COLO668 (cell line): ENCODE results near the gene VWF.
"Not testable (repeated sequence)": the region's sequence is repeated elsewhere in the genome, so short reads cannot be mapped to it uniquely, and the experiment has no call there.

Experiments
- DNase-seq: peaks from one replicate; lab custom pipeline; 2025; ENCODE audit not compliant: unreplicated experiment; lab: John Stamatoyannopoulos, UW

VWF gene

DNA sequence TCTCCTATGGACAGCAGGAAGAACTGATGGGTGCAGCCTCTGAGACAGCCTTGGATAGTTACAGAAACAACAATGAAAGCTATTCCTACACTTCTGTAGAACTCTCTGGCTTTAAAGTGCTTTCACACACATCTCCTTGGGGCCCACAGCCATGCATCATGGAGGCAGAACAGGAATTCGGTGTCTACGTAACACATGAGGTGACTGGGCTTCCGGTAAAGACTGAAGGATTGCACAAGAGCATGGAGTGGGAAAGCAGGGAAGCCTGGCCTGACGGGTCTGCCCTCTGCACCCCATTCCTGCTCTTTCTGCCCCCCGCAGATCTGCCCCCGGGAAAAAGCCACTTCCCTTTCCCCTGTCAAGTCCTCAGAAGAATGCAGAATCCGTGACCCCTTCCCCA lies 82.6 kb downstream of the VWF start:
- DNase-seq = no peak

DNA sequence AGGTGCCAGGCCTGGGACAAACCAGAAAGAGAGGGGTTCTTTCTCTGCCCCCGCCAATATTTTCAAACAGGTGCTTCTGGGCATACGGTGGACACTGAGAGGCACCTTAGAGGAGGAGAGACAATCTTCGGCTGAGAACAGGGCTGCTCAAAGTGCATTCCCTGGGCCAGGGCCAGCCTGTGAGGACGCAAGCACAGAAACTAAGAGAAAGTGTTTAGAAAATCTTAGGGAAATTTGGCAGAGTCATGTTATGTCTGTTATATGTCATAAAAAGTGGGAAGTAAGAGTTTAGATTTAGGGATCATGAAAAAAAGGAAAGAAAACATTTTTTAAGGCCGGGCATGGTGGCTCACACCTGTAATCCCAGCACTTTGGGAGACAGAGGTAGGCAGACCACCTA lies 83.7 kb downstream of the VWF start:
- no peak for DNase-seq

DNA sequence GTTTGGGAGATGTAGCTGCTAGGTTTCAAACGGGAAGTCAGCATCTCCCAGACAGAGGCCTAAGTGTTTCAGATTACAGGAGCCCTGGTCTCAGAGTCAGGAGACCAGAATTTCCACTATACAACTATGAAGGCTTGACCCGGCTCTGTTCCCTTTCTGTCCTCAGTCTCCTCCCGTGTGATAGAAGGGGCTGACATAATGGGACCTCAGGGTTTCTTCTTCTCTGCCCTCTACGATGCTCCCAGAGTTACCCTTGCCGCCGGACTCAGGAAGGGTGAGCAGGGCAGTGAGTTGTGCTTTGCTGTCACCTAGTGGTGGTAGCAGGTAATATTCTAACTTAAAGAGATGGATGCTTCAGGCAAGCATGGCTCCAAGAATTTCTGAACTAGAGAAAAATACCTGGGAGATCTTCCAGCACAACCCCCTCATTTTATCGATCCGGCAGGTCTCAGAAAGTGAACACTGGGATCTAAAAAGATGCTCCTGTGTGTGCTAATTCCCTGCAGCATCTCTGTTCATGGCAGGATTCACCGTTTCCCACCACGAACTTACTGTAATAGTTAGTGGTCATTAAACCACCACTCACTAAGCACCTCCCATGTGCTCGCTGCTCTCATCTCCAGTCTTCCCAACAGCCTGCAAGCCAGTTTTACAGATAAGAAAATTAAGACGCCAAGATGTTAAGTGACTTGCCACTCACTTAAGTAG lies 84.4 kb downstream of the VWF start:
- DNase-seq = peak; percentile 41

DNA sequence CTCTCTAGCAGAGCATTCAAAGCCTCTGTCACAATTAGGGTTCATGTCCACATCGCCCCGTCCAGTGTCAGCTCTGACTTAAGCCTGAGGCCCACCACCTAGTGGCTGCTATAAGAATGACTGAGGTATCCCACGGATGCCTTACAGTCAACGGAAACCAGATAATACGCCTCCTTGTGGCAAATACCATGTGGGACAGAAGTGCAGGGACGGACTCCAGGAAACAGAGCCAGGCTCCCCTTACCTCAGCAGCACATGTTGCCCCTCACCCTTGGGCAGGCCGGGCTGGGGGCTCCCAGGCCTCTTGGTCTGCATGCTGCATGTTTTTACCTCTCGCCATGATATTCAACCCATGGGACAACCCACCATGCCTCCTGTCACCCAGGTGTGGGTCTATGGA lies 86.3 kb downstream of the VWF start:
- peak; percentile 43 for DNase-seq

DNA sequence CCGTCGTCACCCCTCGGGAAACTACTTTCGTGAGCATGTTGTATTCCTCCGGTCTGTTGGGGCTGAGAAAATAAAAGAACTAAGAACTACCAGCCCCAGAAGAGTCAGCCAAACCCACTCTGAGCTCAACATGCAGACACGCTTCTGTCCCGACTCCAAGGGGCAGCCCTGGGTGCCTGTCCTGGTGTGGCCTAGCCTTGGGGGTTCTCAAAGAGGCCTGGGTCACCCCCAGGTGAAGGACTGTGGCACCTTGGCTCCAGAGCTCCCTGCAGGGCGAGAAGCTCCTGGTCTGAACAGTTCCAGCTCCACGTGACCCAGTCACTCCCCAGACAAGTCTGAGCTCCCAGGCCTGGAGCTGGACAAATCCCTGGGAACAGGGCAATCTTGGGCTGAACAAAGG lies 87.0 kb downstream of the VWF start:
- no peak for DNase-seq

DNA sequence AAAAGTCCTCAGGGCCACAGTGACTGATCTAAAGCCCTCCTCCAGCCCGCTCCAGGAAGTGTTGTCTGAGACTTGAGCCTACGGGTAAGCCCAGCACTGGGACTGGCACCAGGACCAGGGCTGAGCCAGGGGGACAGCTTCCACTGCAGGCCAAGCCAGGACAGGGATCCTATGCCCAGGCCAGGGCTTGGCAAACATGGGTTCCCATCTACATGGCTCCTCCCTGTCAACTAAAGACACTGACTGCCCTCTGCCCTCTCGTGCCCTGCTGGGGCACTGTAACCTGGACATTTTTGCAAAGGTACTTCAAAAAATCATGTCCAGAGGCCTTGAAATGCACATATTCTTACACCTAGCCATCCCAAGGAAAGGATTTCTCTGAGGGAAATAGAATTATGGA lies 88.0 kb downstream of the VWF start:
- DNase-seq = no peak

DNA sequence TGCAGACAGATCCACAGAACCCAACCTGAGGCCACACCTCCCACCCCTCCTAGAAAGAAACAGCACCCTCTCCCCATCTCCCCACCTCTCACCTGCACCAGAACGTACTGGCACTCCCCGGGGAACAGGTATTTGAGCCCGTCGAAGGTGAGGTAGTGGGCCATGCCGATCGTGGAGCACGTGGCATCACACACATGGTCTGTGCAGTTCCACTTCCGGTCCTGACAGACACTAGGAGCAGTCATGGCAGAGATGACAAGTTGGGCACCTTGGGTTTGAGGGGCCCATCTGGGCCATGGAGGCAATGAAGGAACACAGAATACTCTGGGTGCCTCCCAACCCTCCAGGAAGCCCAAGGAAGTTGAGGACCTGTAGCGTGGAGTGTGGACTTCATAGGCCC lies 89.9 kb downstream of the VWF start:
- DNase-seq = no peak

DNA sequence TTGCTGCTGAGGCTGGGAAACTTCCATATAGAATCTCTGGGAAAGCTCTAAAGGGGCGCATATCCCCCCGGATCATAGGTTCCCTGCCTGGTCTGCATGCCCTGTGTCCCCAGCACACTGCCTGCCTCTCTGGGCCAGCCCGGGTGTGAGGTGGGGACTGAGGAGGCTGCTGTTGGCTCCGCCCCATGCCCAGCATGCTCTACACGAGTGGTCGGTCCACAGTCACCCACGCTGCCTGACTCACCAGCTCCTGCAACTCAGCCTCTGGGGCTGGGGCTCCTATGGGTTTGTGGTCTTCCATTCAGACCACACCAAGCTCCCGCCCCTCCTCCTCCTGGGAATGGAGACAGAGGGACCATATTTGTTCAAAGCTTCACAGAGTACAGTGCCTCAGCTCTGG lies 90.9 kb downstream of the VWF start:
- DNase-seq = no peak

DNA sequence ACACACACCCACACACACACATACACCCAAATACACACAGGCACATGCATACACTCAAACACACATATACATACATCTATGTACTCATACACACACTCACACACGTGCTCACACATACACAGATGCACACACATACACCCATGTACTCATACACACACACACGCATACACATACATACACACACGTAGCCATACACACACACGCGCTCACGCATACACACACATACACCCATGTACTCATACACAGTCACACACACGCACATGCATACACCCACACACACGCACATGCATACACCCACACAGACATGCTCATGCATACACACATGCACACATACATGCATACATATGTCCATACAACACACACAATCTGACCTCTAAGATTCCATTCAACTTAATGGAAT lies 91.7 kb downstream of the VWF start:
- no peak for DNase-seq

DNA sequence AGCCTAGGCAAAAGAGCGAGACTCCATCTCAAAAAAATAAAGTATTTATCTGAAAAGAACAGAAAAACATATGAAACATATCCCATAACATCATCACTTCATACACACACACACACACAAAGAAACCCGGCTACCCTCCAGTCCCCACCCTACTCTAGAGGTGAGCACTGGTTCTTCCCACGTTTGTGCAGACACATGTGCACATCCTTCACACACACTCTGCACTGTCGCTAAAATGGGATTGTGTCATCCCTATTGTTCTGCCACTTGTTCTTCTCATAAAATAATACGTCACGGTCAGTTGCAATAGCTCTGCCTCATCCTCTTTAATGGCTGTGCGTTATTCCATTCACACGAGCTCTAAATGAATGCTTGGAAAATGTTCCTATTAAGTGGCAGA lies 93.5 kb downstream of the VWF start:
- peak; percentile 3 for DNase-seq

DNA sequence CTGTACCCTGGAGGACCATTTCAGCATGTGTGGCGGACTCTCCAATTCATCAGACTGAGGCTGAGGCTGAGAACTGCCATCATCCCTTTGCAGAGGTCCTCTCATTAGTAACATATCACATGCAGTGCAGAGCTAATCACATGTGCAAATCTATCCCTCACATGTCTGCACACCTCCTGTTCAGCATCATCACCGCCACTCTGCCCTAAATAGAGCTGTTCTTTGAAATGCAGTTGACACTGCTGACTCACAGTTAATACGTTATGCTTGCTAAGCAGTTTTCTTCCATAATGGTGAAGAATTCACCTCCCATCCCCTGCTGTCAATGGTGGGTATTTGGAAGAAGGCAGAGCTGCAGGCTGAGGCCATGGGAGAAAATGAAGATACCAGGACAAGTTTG lies 94.4 kb downstream of the VWF start:
- DNase-seq = no peak

DNA sequence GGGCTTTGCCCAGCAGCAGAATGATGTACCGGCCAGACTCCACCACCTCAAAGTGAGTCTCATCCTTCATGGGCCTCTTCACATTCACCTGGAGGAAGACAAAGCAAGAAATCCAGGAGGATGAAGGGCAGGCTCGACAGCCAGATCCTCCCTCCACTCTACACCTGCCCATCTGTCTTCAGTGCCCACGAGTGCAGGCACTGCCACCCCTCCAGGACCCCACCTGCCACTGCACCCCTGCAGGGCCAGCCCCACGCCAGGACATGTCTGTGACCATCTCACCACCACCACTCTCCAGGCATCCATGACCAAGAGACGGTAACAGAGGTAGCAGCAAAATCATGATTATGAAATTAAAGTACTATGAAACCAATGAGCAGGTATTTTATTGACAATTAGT lies 95.1 kb downstream of the VWF start:
- no peak for DNase-seq

DNA sequence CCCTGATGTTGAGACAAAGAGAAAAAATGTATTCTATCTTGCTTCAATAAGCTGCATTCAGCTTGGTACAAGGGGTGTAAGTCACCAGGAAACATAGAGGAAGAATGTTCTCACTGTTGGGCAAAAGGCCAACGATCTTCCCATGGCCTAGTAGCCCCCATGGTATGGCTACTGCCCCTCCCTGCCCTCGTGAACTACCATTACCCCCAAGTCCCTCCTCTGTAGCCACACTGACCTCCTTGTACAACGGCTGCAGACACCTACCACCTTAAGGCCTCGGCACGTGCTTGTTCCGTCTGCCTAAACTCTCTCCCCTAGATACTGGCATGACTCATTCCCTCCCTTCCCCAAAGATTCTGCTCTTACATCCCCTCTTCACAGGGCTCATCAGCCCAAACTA lies 97.5 kb downstream of the VWF start:
- DNase-seq = no peak

DNA sequence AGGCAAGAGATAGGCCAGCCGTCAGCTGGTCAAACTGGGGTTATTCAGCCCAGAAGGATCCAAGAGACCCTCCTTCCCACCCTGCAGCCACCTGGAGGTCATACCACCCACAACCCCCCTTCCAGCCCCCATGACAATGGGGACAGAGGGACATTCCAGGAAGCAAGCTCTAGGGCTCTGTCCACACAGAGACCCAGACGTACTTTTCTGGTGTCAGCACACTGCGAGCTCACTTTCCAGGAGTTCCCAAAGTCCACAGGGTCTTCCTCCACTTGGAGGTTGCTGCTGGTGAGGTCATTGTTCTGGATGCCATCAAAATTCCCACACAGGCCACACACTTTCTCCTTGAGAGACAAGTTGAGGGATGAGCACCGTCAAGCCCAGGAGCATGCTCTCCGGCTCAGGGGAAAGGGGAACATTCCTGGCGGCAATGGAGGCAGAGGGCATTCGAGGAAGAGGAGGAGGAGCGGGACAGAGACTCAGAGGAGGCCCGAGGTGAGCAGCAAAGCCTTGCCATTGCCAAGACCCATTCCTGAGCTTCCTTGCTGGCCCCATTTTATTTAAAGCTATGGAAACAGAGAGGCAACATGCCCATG lies 98.7 kb downstream of the VWF start:
- DNase-seq = not testable (repeated sequence)

DNA sequence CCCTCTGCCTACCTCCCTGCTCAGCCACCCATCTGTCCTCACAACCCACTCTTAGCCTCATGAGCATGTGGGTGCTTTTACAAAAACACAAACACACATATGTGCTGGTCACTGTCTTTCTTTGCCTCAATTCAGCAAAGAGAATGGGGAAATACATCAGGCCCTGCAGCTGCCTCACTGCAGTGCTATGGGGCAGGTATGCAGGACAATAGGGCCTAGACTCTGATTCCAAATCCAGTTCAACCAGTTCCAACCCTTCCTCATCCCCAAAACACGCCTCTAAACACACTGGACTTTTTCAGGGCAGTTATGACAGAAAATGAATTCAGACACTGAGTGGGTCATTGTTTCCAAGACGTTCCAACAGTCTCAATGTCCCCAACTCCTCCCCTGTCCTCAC lies 100.4 kb downstream of the VWF start:
- not testable (repeated sequence) for DNase-seq

DNA sequence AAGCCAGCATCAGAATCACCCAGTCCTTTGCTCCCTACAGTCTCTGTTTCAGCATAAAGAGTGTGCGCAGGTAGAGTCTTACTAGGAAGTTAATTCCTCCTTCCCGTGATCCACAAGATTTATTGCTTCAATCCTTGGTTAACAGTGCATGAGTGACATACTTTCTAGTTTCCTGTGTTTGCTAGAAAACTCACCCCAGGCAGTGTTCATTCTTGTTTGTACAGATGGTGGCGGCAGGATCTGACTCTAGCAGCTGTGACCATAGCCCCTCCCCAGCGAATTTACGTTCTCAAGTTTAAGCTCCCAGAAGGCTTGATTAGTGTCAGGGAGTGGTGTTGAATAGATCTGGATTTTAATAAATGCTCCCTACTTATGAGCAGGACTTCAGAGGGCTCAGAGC lies 103.5 kb downstream of the VWF start:
- DNase-seq = peak; percentile 30

DNA sequence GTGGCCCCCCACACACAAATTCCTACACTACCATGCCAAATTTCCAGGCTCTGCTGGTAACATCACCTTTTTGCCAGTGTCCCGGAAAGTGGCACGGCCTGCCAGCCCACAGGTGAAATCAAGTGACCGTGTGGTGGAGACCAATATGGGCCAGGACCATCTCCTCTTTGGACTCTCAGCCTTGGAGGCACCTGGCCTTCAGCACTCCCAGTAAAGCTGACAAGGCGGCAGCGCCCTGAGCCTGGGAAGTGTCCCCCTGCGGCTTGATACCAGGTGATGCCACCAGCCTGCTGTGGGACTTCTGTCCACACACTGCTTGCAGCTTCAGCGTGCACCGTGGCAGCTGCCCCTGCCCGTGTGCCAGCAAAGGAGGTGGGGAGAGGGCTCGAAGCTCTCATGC lies 104.0 kb downstream of the VWF start:
- peak; percentile 8 for DNase-seq

DNA sequence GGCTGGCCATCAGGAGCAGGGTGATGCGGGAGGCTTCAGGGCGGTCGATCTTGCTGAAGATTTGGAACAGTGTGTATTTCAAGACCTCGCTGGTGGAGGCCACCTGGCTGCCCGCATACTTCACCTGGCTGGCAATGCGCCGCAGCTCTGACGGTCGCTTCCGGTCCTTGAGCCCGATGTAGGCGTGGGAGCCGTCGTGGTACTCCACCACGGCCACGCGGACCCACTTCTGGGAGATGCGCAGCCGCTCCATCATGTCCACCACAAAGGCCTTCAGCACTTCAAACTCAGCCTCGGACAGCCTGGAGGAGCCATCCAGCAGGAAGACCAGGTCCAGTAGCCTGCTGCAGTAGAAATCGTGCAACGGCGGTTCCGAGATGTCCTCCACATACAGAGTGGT lies 105.2 kb downstream of the VWF start:
- not testable (repeated sequence) for DNase-seq

DNA sequence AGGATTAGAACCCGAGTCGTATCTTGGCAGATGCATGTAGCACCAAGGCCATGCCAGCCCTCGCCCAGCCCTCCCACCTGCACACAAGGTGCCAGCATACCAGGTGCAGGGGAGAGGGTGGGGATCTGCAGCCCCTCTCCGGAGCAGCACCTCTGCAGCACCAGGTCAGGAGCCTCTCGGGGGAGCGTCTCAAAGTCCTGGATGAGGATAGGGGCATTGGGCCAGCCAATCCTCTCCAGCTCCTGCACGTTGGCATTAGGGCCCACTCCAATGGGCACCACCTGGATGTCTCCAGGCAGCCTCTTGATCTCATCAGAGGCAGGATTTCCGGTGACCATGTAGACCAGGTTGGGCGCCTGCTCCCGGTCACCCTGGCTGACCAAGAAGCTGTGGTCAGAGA lies 106.2 kb downstream of the VWF start:
- DNase-seq = no peak

DNA sequence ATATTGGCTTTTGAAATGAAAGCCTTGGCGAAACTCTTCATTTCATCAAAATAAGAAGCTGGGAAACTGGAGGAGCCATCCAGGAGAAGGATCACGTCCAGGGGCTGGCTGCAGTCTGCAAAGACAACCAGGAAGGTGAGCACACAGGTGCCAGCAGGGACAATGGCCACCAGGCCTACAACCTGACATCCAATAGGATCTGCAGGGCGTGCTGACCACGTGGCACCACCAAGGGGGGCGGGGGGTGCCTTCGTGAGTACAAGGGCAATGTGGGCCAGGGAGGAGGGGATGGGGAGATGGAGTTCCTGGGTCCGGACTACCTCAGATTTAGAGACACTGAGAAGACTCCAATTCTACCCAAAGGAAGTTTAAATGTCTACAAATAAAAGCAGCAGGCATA lies 107.7 kb downstream of the VWF start:
- no peak for DNase-seq

DNA sequence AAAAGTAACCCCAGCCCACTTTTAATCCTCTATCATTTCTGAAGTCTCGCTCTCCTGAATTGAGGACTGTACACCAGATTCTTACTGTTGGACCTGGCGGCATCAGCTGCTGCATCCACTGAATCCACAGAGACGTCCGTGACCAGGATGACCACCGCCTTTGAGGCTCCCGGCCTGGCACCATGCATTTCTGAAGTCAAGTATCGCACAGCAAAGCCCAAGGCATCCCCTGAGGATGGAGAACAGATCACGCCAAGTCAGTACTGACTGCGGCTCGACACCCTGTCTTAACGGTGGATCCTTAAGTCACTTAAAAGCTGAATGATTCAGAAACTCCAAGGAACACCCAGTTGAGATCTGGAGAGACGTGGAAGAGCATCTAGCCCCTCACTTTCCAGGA lies 108.5 kb downstream of the VWF start:
- not testable (repeated sequence) for DNase-seq

DNA sequence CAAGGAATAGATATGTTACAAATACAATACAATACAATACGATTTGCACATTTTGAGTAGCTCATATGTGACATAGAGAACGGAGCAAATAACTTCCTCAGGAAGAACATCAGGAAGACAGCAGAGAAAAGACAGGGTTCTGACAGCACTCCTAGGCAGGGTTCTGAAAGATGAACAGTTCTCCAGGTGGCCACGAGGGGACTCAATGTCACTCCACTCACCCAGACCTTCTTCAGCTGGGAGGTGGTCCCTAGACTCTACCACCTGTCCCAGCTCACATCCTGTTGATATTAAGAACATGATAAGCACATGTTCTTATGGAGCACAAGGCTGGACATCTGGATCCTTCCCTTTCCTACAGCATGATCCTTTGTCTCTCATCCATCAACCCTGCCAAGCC lies 109.2 kb downstream of the VWF start:
- DNase-seq = not testable (repeated sequence)
